MM.1S (cell line): ENCODE results near the gene PARD3.

ENCODE experiments used
- DNase-seq: peaks from one replicate; pipeline ENCODE4 v3.0.0-alpha.2; 2015
- H2AFZ ChIP-seq: fragments of 300-600 bp; sonication (generic); 2 replicates; pipeline ENCODE4 v1.6.0; 2016; ENCODE audit warnings: antibody characterized with exemption, low read length
- H3F3A ChIP-seq: fragments of 300-600 bp; sonication (generic); 2 replicates; pipeline ENCODE4 v1.6.1; 2016; ENCODE audit warnings: mild to moderate bottlenecking, antibody characterized with exemption, low read length, moderate library complexity, mixed read lengths; ENCODE audit not compliant: insufficient read depth
- H3K27ac ChIP-seq: fragments of 300-600 bp; sonication (generic); 2 replicates; pipeline ENCODE4 v1.5.1; 2016; ENCODE audit warnings: mild to moderate bottlenecking, low read length
- H3K27me3 ChIP-seq: fragments of 300-600 bp; sonication (generic); replicated peaks from 2 replicates; pipeline ENCODE4 v1.6.0; 2016; ENCODE audit warnings: low read length; ENCODE audit not compliant: insufficient read depth
- H3K36me3 ChIP-seq: fragments of 300-600 bp; sonication (generic); replicated peaks from 2 replicates; pipeline ENCODE4 v1.6.1; 2016; ENCODE audit warnings: mild to moderate bottlenecking, low read length, mixed read lengths; ENCODE audit not compliant: insufficient read depth
- H3K4me1 ChIP-seq: fragments of 300-600 bp; sonication (generic); 2 replicates; pipeline ENCODE4 v1.6.1; 2016; ENCODE audit warnings: low read length, mixed read lengths
- H3K4me2 ChIP-seq: fragments of 300-600 bp; sonication (generic); 2 replicates; pipeline ENCODE4 v1.6.0; 2016; ENCODE audit warnings: low read depth, low read length
- H3K4me3 ChIP-seq: fragments of 300-600 bp; sonication (generic); 2 replicates; pipeline ENCODE4 v1.5.1; 2016; ENCODE audit warnings: low read length, mixed read lengths
- H3K79me2 ChIP-seq: fragments of 300-600 bp; sonication (generic); 2 replicates; pipeline ENCODE4 v1.6.1; 2016; ENCODE audit warnings: mixed run types, low read length, mixed read lengths
- H3K9ac ChIP-seq: fragments of 300-600 bp; sonication (generic); 2 replicates; pipeline ENCODE4 v1.6.1; 2016; ENCODE audit warnings: low read length, mixed read lengths
- H3K9me2 ChIP-seq: fragments of 300-600 bp; sonication (generic); replicated peaks from 2 replicates; pipeline ENCODE4 v1.6.1; 2016; ENCODE audit warnings: mild to moderate bottlenecking, low read length, mixed read lengths; ENCODE audit not compliant: insufficient read depth
- H3K9me3 ChIP-seq: fragments of 300-600 bp; sonication (generic); replicated peaks from 2 replicates; pipeline ENCODE4 v1.6.1; 2016; ENCODE audit warnings: mild to moderate bottlenecking, low read length, mixed read lengths; ENCODE audit not compliant: insufficient read depth
- H4K20me1 ChIP-seq: fragments of 300-600 bp; sonication (generic); 2 replicates; pipeline ENCODE4 v1.6.1; 2016; ENCODE audit warnings: mild to moderate bottlenecking, low read length, moderate library complexity, mixed read lengths; ENCODE audit not compliant: insufficient read depth
- CTCF ChIP-seq: fragments of 300-600 bp; sonication (generic); IDR thresholded peaks from 2 replicates; pipeline ENCODE4 v1.5.1; 2016; ENCODE audit warnings: antibody characterized with exemption, low read length, mixed read lengths
- EZH2 ChIP-seq: fragments of 300-600 bp; sonication (generic); optimal IDR thresholded peaks from 2 replicates; pipeline ENCODE3; 2017; ENCODE audit warnings: low read depth, mild to moderate bottlenecking, antibody characterized with exemption, low read length, mixed read lengths
- EZH2phosphoT487 ChIP-seq: fragments of 300-600 bp; sonication (generic); IDR thresholded peaks from 2 replicates; pipeline ENCODE4 v1.6.1; 2018; ENCODE audit warnings: antibody characterized with exemption, low read length

PARD3 gene

DNA sequence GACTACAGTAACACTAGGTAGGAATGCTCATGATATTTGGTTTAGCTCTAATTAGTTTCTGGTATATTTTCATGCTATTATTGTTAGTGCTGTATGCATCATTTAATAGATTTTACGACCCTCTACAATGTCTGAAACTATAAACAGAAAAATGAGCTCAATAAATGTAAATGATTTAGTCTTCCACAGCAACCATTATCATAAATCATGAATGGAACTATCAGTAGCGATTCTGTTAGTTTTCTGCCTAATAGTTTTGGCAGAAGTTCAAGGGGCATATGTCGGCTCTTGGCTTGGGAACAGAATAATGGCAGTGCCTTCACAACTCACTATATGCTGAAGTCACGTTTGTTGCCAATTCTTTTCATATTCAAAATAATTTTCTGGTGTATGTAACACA, 494.8 kb downstream of the PARD3 start:
- H3K27me3 ChIP-seq, result no peaks in the 10 kb centered on the region
- no peak overlapping the region for H3K9ac ChIP-seq
- H3K79me2 ChIP-seq, result no peaks in the 10 kb centered on the region
- H3K27ac ChIP-seq, result no peak overlapping the region
- peaks cover 6% of the 10 kb centered on the region; the same call in 1 of the 2 replicates for H3K4me1 ChIP-seq
- no peak overlapping the region for H3K4me3 ChIP-seq
- H3K9me2 ChIP-seq, result no peaks in the 10 kb centered on the region
- H3K4me2 ChIP-seq, result no peak overlapping the region
- H3K36me3 ChIP-seq, result no peaks in the 10 kb centered on the region
- TF ChIP-seq EZH2 (no peak), CTCF (no peak), EZH2phosphoT487 (no peak)
- no peak for DNase-seq
- H2AFZ ChIP-seq, result no peak overlapping the region
- H3K9me3 ChIP-seq, result no peaks in the 10 kb centered on the region
- no peaks in the 10 kb centered on the region for H3F3A ChIP-seq
- no peaks in the 10 kb centered on the region for H4K20me1 ChIP-seq

DNA sequence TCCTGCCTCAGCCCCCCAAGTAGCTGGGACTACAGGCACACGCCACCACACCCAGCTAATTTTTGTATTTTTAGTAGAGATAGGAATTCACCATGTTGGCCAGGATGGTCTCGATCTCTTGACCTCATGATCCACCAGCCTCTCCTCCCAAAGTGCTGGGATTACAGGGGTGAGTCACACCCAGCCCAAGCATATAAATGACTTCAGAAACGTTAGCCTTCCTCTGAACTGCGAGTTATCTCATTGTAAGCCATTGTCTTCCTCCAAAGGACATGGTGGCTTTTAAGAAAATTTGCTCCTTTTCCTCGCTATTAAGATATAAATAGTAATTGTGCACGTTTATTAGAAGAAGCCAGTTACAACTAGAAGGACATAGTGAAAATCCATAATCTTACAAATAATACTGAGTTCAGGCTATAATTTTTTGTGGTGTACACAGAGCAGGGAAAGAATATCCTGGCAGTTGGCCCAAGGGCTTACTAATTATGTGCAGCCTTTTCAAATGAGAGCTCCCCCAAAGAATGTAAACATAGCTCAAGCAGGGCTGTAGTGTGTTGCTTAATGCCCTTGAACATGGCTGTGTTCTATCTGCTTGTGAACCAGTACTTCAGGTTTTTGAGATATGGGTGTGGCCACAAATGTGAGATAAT, 495.8 kb downstream of the PARD3 start:
- Histone ChIP-seq H3K9me3 (no peaks in the 10 kb centered on the region), H3K4me3 (no peak overlapping the region), H3F3A (no peaks in the 10 kb centered on the region), H2AFZ (no peak overlapping the region), H3K27ac (no peak overlapping the region), H3K4me2 (no peak overlapping the region), H3K9me2 (no peaks in the 10 kb centered on the region), H3K79me2 (no peaks in the 10 kb centered on the region), H3K4me1 (peaks cover 6% of the 10 kb centered on the region; the same call in 1 of the 2 replicates), H4K20me1 (no peaks in the 10 kb centered on the region), H3K27me3 (no peaks in the 10 kb centered on the region), H3K36me3 (no peaks in the 10 kb centered on the region), H3K9ac (no peak overlapping the region)
- no peak for DNase-seq
- no peak for TF ChIP-seq EZH2phosphoT487
- no peak for TF ChIP-seq EZH2
- no peak for TF ChIP-seq CTCF

- H3K4me3 ChIP-seq, result no peak overlapping the region
- no peaks in the 10 kb centered on the region for H3K9me3 ChIP-seq
- no peaks in the 10 kb centered on the region for H3F3A ChIP-seq
- H3K36me3 ChIP-seq, result no peaks in the 10 kb centered on the region
- H3K4me2 ChIP-seq, result no peak overlapping the region
- H3K79me2 ChIP-seq, result no peaks in the 10 kb centered on the region
- H3K4me1 ChIP-seq, result no peaks in the 10 kb centered on the region
- no peaks in the 10 kb centered on the region for H3K27me3 ChIP-seq
- no peak overlapping the region for H2AFZ ChIP-seq
- no peak for TF ChIP-seq CTCF
- no peak for TF ChIP-seq EZH2phosphoT487
- no peak for TF ChIP-seq EZH2
- H3K9me2 ChIP-seq, result no peaks in the 10 kb centered on the region
- no peak overlapping the region for H3K27ac ChIP-seq
- no peak for DNase-seq
- no peaks in the 10 kb centered on the region for H4K20me1 ChIP-seq
- H3K9ac ChIP-seq, result no peak overlapping the region
Observed at GRCh38 chr10:34316154-34316553, 498.9 kb downstream of the PARD3 start.
